CD4-positive, alpha-beta T cell treated with Interleukin-21 for 1 hour (primary cell): Measurements from ENCODE around the gene PIK3CG.
"Not testable (repeated sequence)": the region's sequence is repeated elsewhere in the genome, so short reads cannot be mapped to it uniquely, and the experiment has no call there.

ENCODE experiments used
- DNase-seq: peaks from one replicate; pipeline ENCODE4 v3.0.0-alpha.2; 2020

PIK3CG gene

GRCh38 chr7:106865130-106866041 lies at the start of gene PIK3CG:
Gene PIK3CG, plus strand, starts transcription at chr7:106865282. Its CDS starts 2,280 bp downstream, at chr7:106867562.
- peak; percentile 73 for DNase-seq

- no peak for DNase-seq
Observed at GRCh38 chr7:106817098-106817497, 48.0 kb upstream of the PIK3CG start.

- DNase-seq, result no peak
Observed at GRCh38 chr7:106818736-106819135, 46.3 kb upstream of the PIK3CG start.

GRCh38 chr7:106819546-106819945 lies 45.5 kb upstream of the PIK3CG start:
- no peak for DNase-seq

GRCh38 chr7:106820321-106821217 lies 44.5 kb upstream of the PIK3CG start:
- DNase-seq, result no peak

- no peak for DNase-seq
Observed at GRCh38 chr7:106823631-106824030, 41.5 kb upstream of the PIK3CG start.

- no peak for DNase-seq
Observed at GRCh38 chr7:106824458-106824857, 40.6 kb upstream of the PIK3CG start.

- DNase-seq, result no peak
Observed at GRCh38 chr7:106827626-106828025, 37.5 kb upstream of the PIK3CG start.

- DNase-seq, result no peak
Observed at GRCh38 chr7:106829496-106829895, 35.6 kb upstream of the PIK3CG start.

- not testable (repeated sequence) for DNase-seq
Observed at GRCh38 chr7:106830896-106831295, 34.2 kb upstream of the PIK3CG start.

GRCh38 chr7:106836816-106837215 lies 28.3 kb upstream of the PIK3CG start:
- DNase-seq, result no peak

- DNase-seq, result no peak
Observed at GRCh38 chr7:106839511-106839910, 25.6 kb upstream of the PIK3CG start.

GRCh38 chr7:106840342-106840741 lies 24.7 kb upstream of the PIK3CG start:
- DNase-seq, result no peak

- no peak for DNase-seq
Observed at GRCh38 chr7:106841896-106842390, 23.1 kb upstream of the PIK3CG start.

GRCh38 chr7:106844279-106844997 lies 20.6 kb upstream of the PIK3CG start:
- DNase-seq, result no peak

GRCh38 chr7:106848049-106848448 lies 17.0 kb upstream of the PIK3CG start:
- DNase-seq, result no peak

GRCh38 chr7:106848851-106849442 lies 16.1 kb upstream of the PIK3CG start:
- no peak for DNase-seq

- DNase-seq, result not testable (repeated sequence)
Observed at GRCh38 chr7:106851632-106852031, 13.4 kb upstream of the PIK3CG start.

GRCh38 chr7:106853250-106853908 lies 11.7 kb upstream of the PIK3CG start:
- no peak for DNase-seq

GRCh38 chr7:106855540-106856132 lies 9.4 kb upstream of the PIK3CG start:
- DNase-seq, result no peak
